Measurements from ENCODE around the gene ZPR1.
"Not testable (repeated sequence)": the region's sequence is repeated elsewhere in the genome, so short reads cannot be mapped to it uniquely, and the experiment has no call there.

ZPR1 gene

DNA sequence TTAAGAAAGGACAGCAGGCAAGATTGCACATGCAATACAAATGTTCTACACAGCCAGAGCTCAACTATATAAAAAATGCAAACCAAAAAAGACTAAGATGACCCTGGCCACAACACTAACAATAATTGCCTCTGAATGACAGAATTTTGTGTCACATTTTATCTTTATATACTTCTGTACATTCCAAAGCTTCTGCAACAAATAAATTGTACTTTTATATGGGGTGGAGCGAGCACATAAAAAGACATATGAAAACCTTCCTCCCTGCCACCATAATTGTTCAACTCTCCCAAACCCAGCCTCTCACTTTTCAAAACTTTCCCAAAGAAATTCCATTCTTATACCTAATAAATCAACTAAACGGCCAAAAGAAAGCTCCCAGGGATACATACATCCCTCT is 25.7 kb downstream of the ZPR1 start:
- H3K4me1 Mint-ChIP-seq, result peaks cover 5% of the 10 kb centered on the region
- ATAC-seq, result no peak

DNA sequence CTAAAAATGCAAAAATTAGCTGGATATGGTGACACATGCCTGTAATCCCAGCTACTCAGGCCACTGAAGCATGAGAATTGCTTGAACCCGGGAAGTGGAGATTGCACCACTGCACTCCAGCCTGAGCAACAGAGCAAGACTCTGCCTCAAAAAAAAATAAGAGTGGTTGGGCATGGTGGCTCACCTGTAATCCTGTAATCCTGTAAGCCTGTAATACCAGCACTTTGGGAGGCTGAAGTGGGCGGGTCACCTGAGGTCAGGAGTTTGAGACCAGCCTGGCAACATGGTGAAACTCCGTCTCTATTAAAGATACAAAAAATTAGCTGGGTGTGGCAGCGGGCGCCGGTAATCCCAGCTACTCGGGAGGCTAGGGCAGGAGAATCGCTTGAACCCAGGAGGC is 31.8 kb downstream of the ZPR1 start:
- not testable (repeated sequence) for DNase-seq, H3K9me3 Mint-ChIP-seq, ATAC-seq, H3K4me3 Mint-ChIP-seq, H3K27me3 Mint-ChIP-seq, H3K27ac Mint-ChIP-seq, H3K4me1 Mint-ChIP-seq

More for the DNA sequence above, 25.7 kb downstream of the ZPR1 start:
- no peak for DNase-seq
- no peak overlapping the region for H3K4me3 Mint-ChIP-seq
- no peaks in the 10 kb centered on the region for H3K9me3 Mint-ChIP-seq
- no peaks in the 10 kb centered on the region for H3K27me3 Mint-ChIP-seq
- no peak overlapping the region for H3K27ac Mint-ChIP-seq

DNA sequence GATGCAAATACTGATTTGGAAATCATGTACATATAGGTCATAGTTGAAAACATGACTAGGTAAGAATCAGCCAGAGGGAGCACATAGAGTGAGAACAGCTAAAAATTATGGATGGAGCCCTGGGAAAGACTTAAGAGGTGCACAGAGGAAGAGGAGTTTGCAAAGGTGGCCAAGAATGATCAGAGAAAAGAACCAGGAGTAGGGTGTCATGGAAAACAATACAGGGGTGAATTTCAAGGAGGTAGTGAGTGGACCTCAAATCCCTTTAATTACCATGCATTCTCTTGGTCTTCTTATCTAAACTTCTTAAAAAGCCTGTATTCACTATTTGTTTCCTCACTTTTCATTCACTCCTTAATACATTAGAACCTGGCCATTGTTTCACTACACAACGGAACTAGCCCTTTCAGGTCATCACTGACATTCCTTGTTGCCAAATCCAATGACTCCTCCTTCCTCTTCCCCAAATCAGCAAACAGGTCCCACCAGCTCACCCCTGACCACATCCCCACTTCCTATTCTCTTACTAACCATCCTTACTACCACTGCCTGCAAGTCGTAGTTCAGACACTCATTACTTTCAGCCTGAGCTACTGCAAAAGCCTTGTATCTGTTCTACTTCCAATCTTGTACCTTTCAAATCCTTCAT is 37.6 kb downstream of the ZPR1 start:
- Mint-ChIP-seq H3K27ac (no peak overlapping the region), H3K4me3 (no peak overlapping the region), H3K9me3 (no peaks in the 10 kb centered on the region), H3K27me3 (no peaks in the 10 kb centered on the region), H3K4me1 (no peaks in the 10 kb centered on the region)
- ATAC-seq (no peak), DNase-seq (no peak)

DNA sequence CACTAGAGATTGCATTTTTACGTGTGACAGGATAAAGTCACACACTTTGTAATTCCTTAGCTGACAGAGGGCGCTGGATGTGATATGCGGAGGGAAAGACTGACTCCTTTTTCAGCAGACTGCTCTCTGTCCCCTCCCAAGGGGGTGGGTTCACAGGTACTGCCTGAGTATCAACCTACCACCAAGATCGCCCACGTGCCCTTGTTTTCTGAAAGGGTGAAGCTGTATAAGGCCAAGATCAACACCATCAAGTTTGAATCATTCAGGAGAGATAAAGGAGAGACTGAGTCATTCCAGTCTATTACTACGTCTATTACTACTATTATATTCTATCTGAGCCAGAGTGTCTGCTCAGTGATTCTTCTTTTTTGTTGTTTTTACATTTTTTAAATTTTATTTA is 45.7 kb downstream of the ZPR1 start:
- no peak overlapping the region for H3K27ac Mint-ChIP-seq
- no peak overlapping the region for H3K4me3 Mint-ChIP-seq
- H3K4me1 Mint-ChIP-seq, result peaks cover 14% of the 10 kb centered on the region
- H3K27me3 Mint-ChIP-seq, result no peaks in the 10 kb centered on the region
- no peak for ATAC-seq
- H3K9me3 Mint-ChIP-seq, result no peaks in the 10 kb centered on the region
- no peak for DNase-seq

DNA sequence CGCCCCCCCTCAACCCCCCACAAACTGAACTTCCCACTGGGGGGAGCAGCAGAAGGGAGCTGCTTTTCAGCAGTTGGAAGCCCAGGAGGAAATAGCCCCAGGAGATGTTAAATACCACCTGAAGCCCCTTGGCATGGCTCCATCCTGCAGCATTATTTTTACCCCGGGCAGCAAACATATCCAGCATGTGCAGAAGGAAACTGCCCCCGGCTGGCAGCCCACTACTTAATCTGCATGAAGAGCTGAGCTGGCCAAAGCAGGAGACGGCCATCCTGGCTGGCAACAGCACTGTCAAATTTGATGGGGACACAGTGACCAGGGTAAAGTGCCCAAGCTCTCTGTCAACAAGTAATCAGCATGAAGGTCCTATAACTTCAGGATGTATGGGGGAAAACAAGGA is 47.1 kb downstream of the ZPR1 start:
- Mint-ChIP-seq H3K27ac (peak overlapping the region in 1 of 2 donors; percentile 25), H3K27me3 (no peaks in the 10 kb centered on the region), H3K4me1 (peaks cover 14% of the 10 kb centered on the region), H3K4me3 (no peak overlapping the region), H3K9me3 (no peaks in the 10 kb centered on the region)
- ATAC-seq (no peak), DNase-seq (no peak)

DNA sequence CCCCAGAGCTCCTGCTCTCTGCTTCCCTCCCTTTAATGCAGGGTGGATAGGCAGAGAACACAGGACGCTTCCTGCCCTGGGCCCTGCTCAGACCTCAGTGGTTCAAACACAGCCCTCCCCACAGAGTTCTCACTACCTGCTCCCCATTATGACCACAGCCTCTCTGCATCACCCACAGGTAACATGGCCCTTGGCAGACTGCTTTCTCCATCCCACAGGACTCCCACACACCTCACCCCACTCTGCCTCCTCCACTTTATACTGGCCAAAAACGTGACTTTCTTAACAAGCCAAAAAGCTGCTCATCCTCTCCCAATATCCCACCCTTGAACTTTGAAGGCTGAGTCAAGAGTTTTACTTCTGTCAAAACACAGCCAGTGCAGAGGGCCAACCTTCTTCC is 48.8 kb downstream of the ZPR1 start:
- H3K27ac Mint-ChIP-seq, result peak overlapping the region; percentile 21 to 51
- ATAC-seq (peak; percentile 14), DNase-seq (no peak)
- no peaks in the 10 kb centered on the region for H3K9me3 Mint-ChIP-seq
- H3K4me3 Mint-ChIP-seq, result no peak overlapping the region
- H3K4me1 Mint-ChIP-seq, result peaks cover 18% of the 10 kb centered on the region
- H3K27me3 Mint-ChIP-seq, result no peaks in the 10 kb centered on the region

DNA sequence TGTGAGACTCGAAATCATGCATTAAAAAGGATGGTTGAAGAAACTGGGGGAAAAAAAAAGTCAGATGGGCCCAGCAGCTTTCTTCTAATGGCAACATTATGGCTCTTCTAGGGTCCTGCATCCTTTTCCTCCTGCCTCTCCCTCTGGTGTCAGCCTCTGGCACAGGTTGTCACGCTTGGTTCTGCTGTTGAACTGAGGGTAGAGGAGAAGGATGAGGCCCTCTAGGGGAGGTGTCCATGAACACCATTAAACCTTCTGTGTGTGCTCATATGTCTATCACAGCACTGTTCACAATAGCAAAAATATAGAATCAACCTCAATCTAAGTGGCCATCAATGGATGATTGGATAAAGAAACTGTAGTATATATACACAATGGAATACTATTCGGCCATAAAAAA is 51.1 kb downstream of the ZPR1 start:
- Mint-ChIP-seq H3K4me1 (peaks cover 35% of the 10 kb centered on the region), H3K9me3 (no peaks in the 10 kb centered on the region), H3K27me3 (peaks cover 2% of the 10 kb centered on the region), H3K27ac (no peak overlapping the region), H3K4me3 (no peak overlapping the region)
- DNase-seq (peak in 1 of 2 donors; percentile 8), ATAC-seq (no peak)

DNA sequence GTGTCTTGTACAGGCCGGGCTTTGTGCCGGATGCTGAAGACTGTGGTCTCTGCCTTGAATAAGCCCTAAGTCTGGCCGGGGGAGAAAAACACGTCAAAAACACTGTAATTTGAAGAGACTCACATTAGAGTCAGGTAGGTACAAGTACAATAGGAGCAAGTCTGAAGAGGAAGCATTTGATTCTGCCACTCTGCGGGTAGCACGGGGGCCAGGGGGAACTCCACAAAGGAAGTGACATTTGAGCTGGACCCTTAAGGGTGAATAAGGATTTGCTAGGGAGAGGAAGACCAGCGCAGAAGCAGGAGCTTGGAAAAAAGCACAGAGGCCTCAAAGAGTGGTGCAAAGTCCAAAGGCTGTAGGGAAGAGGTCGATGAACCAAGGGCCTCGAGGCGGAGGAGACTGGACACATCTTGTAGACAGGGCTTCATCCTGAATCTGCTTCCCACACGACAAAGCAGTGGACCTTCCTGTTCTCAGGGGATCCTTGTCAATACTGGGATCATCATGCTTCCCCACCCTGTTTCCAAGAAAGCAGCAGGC is 53.8 kb downstream of the ZPR1 start:
- Mint-ChIP-seq H3K4me1 (peaks cover 26% of the 10 kb centered on the region), H3K9me3 (no peaks in the 10 kb centered on the region), H3K27ac (no peak overlapping the region), H3K4me3 (peak overlapping the region; percentile 3 to 16), H3K27me3 (peaks cover 9% of the 10 kb centered on the region)
- DNase-seq (no peak), ATAC-seq (no peak)

DNA sequence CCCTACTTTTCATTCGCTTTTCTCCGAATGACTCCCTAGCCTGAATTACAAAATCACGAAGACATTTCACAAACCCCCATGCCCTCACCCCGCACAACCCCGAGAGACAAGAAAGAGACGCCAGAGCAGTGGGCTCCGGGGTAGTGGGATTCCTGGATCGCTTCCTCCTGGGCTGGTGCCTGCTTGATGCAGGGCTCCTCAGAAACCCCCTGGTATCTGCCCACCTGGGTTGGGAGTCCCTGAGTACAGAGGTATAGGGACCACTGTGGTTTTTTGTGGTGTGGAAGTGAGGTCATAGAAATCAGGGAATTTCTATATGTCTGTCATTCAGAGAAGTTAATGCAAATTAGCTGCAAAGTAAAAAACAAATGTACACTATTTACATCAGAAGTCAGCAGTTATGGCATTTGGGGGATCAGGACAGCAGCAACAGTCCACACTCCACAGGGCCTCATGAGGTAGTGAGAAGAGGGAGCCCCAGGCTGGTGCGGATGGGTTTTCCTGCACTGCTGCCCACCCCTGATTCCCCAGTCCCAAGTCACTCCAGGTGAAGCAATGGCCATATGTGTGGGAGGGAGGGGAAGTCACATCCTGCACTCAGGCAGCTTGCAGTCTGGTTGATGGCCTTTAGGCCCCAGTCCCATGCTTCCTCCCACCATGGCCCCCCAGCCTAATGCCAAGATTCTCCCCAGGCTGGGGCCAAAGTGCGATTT is 54.6 kb downstream of the ZPR1 start:
- H3K4me3 Mint-ChIP-seq, result peak overlapping the region; percentile 63 to 65

DNA sequence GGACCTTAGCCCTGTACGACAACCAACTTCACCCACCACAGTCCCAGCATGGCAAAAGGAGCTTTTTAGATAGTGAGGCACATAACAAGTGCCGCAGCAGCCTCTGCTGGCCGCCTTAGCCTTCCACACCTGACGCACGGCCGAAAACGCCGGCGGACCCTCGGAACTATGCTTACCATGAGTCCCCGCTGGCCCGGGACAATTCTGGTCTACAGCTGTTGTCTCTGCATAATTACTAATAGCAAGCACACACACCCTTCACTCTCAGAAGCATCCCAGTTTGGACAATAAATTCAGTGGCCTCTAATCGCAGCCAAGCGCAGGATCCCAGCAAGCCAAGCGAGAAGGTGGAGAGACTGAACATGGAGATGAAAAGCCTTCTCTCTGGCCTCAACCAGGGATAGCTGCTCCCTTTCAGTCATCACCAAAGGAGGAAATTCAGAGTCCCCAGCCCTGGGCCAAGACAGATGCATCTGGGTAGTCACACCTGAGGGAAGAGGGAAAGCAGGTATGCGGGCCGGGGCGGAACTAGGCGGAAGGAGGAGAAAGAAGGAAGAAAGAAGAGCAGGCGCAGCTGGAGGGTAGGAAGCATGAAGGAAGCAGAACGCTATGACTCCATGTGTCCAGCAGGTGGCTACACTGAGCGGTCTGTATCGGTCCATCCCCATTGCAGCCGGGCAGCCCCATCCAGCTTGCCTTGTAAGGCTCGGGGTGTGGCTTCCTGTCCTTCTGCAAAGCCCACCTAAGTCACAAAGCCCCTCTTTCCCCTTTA is 55.4 kb downstream of the ZPR1 start:
- H3K4me3 Mint-ChIP-seq, result peak overlapping the region; percentile 63 to 65
- H3K9me3 Mint-ChIP-seq, result no peaks in the 10 kb centered on the region
- ATAC-seq (peak; percentile 83), DNase-seq (peak; percentile 57 to 75)
- H3K27me3 Mint-ChIP-seq, result peaks cover 9% of the 10 kb centered on the region
- H3K27ac Mint-ChIP-seq, result peak overlapping the region in 1 of 2 donors; percentile 77
- H3K4me1 Mint-ChIP-seq, result peaks cover 21% of the 10 kb centered on the region

More for the DNA sequence above, 54.6 kb downstream of the ZPR1 start:
- Mint-ChIP-seq H3K27me3 (peaks cover 9% of the 10 kb centered on the region), H3K27ac (peak overlapping the region in 1 of 2 donors; percentile 0), H3K9me3 (no peaks in the 10 kb centered on the region), H3K4me1 (peaks cover 21% of the 10 kb centered on the region)
- ATAC-seq (peak; percentile 82), DNase-seq (no peak)

DNA sequence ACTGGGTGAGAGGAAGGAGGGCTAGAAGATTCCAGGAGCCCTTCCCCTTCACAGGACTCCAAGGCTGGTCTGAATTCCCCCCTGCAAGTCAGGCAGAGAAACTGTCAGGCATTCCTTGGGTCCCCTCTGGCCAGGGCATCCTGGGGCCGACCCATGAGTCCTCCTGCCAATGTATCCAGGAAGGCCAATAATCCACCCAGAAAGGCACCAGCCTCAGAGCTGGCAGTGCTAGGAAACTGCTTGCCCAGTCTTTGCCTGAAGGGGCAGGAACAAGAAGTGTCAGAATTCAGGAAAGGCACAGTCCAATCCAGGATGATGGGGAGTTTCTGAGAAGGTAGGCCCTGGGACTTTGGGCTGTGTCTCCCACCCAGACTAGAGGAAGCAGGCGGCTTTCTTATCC is 56.0 kb downstream of the ZPR1 start:
- H3K4me1 Mint-ChIP-seq, result peaks cover 21% of the 10 kb centered on the region
- H3K27ac Mint-ChIP-seq, result peak overlapping the region in 1 of 2 donors; percentile 52
- ATAC-seq (no peak), DNase-seq (no peak)
- peaks cover 9% of the 10 kb centered on the region for H3K27me3 Mint-ChIP-seq
- no peaks in the 10 kb centered on the region for H3K9me3 Mint-ChIP-seq
- H3K4me3 Mint-ChIP-seq, result no peak overlapping the region

DNA sequence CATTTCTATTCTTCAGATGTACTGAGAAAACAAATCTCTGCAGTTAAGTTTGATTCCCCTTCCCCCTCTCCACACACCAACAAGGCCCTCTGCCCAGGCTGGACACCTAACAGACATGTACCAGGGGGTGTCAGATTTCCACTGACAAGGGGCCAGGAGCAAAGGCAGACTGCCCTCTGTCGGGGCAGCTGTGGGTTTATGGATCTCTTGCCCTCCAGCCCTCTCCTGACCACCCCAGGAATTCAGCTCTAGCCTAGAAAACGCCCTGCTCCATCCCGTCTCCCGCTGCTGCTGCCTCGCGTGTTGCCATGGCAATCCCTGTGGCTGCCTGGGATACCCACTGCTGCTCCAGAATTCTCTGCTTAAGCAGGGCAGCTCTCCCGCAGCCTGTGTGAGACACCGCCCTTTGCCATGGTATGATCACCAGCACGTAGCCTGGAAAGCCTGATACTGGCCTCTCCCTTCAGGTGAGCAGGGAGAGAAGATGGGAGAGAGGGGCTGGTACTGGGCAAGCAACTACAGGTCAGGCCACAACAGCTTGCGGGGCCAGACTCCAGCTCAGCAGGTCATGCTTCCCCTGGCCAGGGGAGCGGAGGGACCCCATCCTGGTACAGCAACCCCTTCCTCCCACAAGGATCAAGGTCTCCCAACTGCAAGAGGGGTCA is 56.6 kb downstream of the ZPR1 start:
- ATAC-seq (no peak), DNase-seq (no peak)
- peaks cover 9% of the 10 kb centered on the region for H3K27me3 Mint-ChIP-seq
- H3K9me3 Mint-ChIP-seq, result no peaks in the 10 kb centered on the region
- no peak overlapping the region for H3K27ac Mint-ChIP-seq
- H3K4me3 Mint-ChIP-seq, result no peak overlapping the region
- peaks cover 21% of the 10 kb centered on the region for H3K4me1 Mint-ChIP-seq

DNA sequence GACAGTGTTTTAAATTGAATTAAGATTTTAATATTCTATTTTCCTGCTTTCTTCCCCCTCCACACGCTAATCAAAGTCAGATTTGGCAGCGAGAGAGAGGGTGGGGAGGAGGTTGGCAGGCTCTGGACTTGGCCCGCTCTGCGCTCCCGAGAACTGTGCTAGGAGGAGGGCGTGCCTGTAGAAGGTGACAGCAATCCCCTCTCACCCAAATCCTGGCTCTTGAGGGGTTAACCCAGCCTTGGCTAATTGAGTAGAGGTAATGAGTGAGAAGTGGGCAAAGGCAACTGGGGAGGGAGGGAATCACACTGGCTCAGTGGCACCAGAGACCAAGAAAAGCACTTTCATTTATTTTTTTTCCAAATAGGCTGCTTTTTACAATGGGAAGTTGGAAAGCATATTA is 57.2 kb downstream of the ZPR1 start:
- Mint-ChIP-seq H3K27ac (peak overlapping the region in 1 of 2 donors; percentile 31), H3K9me3 (no peaks in the 10 kb centered on the region), H3K27me3 (peaks cover 9% of the 10 kb centered on the region), H3K4me3 (no peak overlapping the region), H3K4me1 (peaks cover 21% of the 10 kb centered on the region)
- DNase-seq (no peak), ATAC-seq (no peak)

DNA sequence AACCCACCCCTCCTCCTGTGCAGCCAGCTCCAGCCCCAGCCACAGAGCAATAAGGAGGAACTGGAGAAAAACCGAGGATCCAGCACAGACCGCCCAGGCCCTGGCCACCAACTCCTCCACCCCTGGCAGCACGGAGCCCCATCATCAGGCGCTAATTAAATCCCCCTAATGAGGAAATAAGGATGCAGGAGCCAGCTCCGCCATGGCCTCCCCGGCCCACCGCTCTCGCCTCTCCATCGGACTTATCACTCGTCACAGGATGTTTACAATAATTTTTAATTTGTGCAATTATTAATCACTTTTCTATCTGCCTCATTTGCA is 57.6 kb downstream of the ZPR1 start:
- Mint-ChIP-seq H3K4me1 (peaks cover 21% of the 10 kb centered on the region), H3K9me3 (no peaks in the 10 kb centered on the region), H3K27ac (no peak overlapping the region), H3K4me3 (no peak overlapping the region), H3K27me3 (peaks cover 9% of the 10 kb centered on the region)
- DNase-seq, result no peak
- ATAC-seq, result no peak

DNA sequence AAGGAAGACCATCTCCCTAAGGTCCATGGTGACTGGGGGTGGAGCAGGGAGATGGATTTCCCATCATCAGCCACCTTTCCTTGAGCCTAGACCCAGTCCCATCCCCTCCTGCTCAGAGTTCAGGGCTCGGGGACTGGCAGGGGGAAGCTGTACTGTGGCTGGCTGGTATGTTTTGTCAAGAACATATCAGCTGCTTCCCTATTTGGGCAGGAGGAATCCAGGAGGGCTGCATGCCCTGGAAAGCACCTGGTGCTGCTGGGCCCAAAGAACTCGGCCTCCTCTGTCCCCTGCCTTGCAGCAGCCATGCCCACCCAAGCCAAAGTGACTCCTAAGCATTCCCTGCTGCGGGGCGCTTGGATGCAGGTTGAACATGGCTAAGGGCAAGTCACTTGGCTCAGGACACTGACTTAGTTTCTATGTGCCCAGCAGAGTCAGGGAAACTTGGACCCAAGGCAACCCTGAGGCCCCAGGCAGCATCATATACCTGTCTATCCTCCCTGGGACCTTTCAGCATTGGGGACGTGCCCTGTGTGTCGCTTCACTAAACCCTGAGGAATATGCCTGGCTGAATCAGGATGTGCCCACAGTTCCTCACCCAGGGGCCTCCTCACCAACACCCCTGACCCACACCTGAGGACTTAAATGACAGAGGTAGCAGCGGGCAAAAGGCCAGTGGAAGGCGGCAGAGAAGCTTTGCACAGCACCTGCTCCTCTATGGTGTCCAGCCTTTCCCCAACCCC is 58.2 kb downstream of the ZPR1 start:
- Mint-ChIP-seq H3K27me3 (peaks cover 9% of the 10 kb centered on the region), H3K27ac (no peak overlapping the region), H3K9me3 (no peaks in the 10 kb centered on the region), H3K4me3 (no peak overlapping the region), H3K4me1 (peaks cover 21% of the 10 kb centered on the region)
- no peak for DNase-seq
- ATAC-seq, result no peak
